ENCODE results near the gene C3orf80. TPM values are rescaled to one million over a fixed set of nuclear protein-coding genes. Genes with fewer than 3 reads are reported as not detected.

C3orf80 gene
- total RNA-seq, 1 experiment from 2014 or later, result 3.2 TPM

- Mint-ChIP-seq H3K36me3 (ENCODE audit: insufficient read depth, unreplicated experiment) (peaks cover 6% of the 10 kb centered on the region), H3K9me3 (ENCODE audit: unreplicated experiment) (peaks cover 9% of the 10 kb centered on the region), H3K27ac (ENCODE audit: unreplicated experiment) (no peak overlapping the region), H3K4me1 (ENCODE audit: low read depth, unreplicated experiment) (peaks cover 25% of the 10 kb centered on the region), H3K27me3 (ENCODE audit: insufficient read depth, unreplicated experiment) (no peaks in the 10 kb centered on the region), H3K4me3 (ENCODE audit: unreplicated experiment) (no peak overlapping the region)
- POLR2A ChIA-PET, result no interaction called here
- no peak for DNase-seq
- Histone ChIP-seq H3K4me3 (ENCODE audit: low read depth, low read length) (no peak overlapping the region), H3K9me3 (no peaks in the 10 kb centered on the region), H3K4me1 (peaks cover 28% of the 10 kb centered on the region), H3K36me3 (ENCODE audit: control insufficient read depth, insufficient read depth, low read length) (no peaks in the 10 kb centered on the region; the same call in 1 of the 2 replicates), H3K27me3 (replicated peaks; ENCODE audit: control insufficient read depth, insufficient read depth, low read length) (no peaks in the 10 kb centered on the region)
- TF ChIP-seq, protein P1, sequence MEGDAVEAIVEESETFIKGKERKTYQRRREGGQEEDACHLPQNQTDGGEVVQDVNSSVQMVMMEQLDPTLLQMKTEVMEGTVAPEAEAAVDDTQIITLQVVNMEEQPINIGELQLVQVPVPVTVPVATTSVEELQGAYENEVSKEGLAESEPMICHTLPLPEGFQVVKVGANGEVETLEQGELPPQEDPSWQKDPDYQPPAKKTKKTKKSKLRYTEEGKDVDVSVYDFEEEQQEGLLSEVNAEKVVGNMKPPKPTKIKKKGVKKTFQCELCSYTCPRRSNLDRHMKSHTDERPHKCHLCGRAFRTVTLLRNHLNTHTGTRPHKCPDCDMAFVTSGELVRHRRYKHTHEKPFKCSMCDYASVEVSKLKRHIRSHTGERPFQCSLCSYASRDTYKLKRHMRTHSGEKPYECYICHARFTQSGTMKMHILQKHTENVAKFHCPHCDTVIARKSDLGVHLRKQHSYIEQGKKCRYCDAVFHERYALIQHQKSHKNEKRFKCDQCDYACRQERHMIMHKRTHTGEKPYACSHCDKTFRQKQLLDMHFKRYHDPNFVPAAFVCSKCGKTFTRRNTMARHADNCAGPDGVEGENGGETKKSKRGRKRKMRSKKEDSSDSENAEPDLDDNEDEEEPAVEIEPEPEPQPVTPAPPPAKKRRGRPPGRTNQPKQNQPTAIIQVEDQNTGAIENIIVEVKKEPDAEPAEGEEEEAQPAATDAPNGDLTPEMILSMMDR (IDR thresholded peaks at IDR 0.05; ENCODE audit: insufficient read depth in 1 of 2, low read depth in 1 of 2, low read length in 1 of 2, severe bottlenecking in 1 of 2, unreplicated experiment in 1 of 2), result no peak
- no TSS peak for BruUV-seq (replicated peaks)
- CTCF ChIA-PET, result no interaction called here
- intact Hi-C loops (cut with micrococcal nuclease; ENCODE audit: unreplicated experiment), result no loop called here
Observed at GRCh38 chr3:160192310-160193029, 32.8 kb upstream of the C3orf80 start.

- H3K4me3 ChIP-seq (ENCODE audit: low read depth, low read length), result no peak overlapping the region
- H3K4me3 Mint-ChIP-seq (ENCODE audit: unreplicated experiment), result no peak overlapping the region
Observed at GRCh38 chr3:160193644-160194192, 31.5 kb upstream of the C3orf80 start.

GRCh38 chr3:160194438-160194837 is 30.8 kb upstream of the C3orf80 start:
- H3K36me3 ChIP-seq (ENCODE audit: control insufficient read depth, insufficient read depth, low read length), result no peaks in the 10 kb centered on the region
- Mint-ChIP-seq H3K4me3 (ENCODE audit: unreplicated experiment) (no peak overlapping the region), H3K4me1 (ENCODE audit: low read depth, unreplicated experiment) (peaks cover 20% of the 10 kb centered on the region), H3K9me3 (ENCODE audit: unreplicated experiment) (peaks cover 9% of the 10 kb centered on the region), H3K27ac (ENCODE audit: unreplicated experiment) (no peak overlapping the region), H3K27me3 (ENCODE audit: insufficient read depth, unreplicated experiment) (no peaks in the 10 kb centered on the region), H3K36me3 (ENCODE audit: insufficient read depth, unreplicated experiment) (peaks cover 6% of the 10 kb centered on the region)
- no peak for DNase-seq
- no peaks in the 10 kb centered on the region for H3K9me3 ChIP-seq
- H3K4me3 ChIP-seq (ENCODE audit: low read depth, low read length), result no peak overlapping the region
- H3K4me1 ChIP-seq, result peaks cover 19% of the 10 kb centered on the region
- TF ChIP-seq, protein P1 (IDR thresholded peaks at IDR 0.05; ENCODE audit: insufficient read depth in 1 of 2, low read depth in 1 of 2, low read length in 1 of 2, severe bottlenecking in 1 of 2, unreplicated experiment in 1 of 2), result no peak
- intact Hi-C loops (cut with micrococcal nuclease; ENCODE audit: unreplicated experiment), result no loop called here
- no TSS peak for BruUV-seq (replicated peaks)
- H3K27me3 ChIP-seq (replicated peaks; ENCODE audit: control insufficient read depth, insufficient read depth, low read length), result no peaks in the 10 kb centered on the region
- POLR2A ChIA-PET, result no interaction called here
- CTCF ChIA-PET, result no interaction called here

More at GRCh38 chr3:160193644-160194192, 31.5 kb upstream of the C3orf80 start:
- H3K9me3 ChIP-seq, result no peaks in the 10 kb centered on the region
- intact Hi-C loops (cut with micrococcal nuclease; ENCODE audit: unreplicated experiment), result no loop called here
- no peaks in the 10 kb centered on the region for H3K36me3 ChIP-seq (ENCODE audit: control insufficient read depth, insufficient read depth, low read length)
- no TSS peak for BruUV-seq (replicated peaks)
- Mint-ChIP-seq H3K27ac (ENCODE audit: unreplicated experiment) (no peak overlapping the region), H3K27me3 (ENCODE audit: insufficient read depth, unreplicated experiment) (no peaks in the 10 kb centered on the region), H3K9me3 (ENCODE audit: unreplicated experiment) (peaks cover 9% of the 10 kb centered on the region), H3K4me1 (ENCODE audit: low read depth, unreplicated experiment) (peaks cover 25% of the 10 kb centered on the region), H3K36me3 (ENCODE audit: insufficient read depth, unreplicated experiment) (peaks cover 6% of the 10 kb centered on the region)
- ChIA-PET CTCF (no interaction called here), POLR2A (no interaction called here)
- peaks cover 25% of the 10 kb centered on the region for H3K4me1 ChIP-seq
- TF ChIP-seq, protein P1 (IDR thresholded peaks at IDR 0.05; ENCODE audit: insufficient read depth in 1 of 2, low read depth in 1 of 2, low read length in 1 of 2, severe bottlenecking in 1 of 2, unreplicated experiment in 1 of 2), result no peak
- DNase-seq, result no peak
- no peaks in the 10 kb centered on the region for H3K27me3 ChIP-seq (replicated peaks; ENCODE audit: control insufficient read depth, insufficient read depth, low read length)

Data from Caco-2 (cell line).